22Rv1 (cell line): ENCODE measurements around the gene COL16A1.

ENCODE experiments used
- ZFX ChIP-seq: fragments of 450-650 bp; IDR thresholded peaks from 2 replicates; pipeline ENCODE4 v1.6.1; 2017; ENCODE audit warnings: antibody characterized with exemption, borderline replicate concordance
- TF ChIP-seq, protein P1 (sequence below): fragments of 450-650 bp; IDR thresholded peaks from 2 replicates; pipeline ENCODE4 v1.5.1; 2017; ENCODE audit warnings: mild to moderate bottlenecking

DNA sequence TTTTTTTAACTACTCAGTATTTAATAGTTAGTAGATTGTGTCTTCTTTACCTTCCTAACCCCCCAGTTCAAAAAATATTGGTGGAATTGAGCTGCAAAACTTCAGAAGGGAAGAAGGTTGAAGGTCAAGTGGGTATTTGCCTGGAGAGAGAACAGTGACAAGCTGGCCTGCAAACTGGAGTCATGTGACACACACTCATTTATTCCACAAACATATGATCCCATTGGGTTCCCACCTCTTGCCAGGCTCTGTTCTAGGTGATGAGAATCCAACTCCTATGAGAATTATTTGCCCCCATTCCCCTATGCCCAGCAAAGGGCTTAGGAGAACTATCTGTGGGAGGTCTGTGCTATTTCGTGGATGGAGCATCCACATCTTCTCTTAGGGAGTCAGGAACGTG is 55.6 kb downstream of the COL16A1 start:
- TF ChIP-seq, protein P1, sequence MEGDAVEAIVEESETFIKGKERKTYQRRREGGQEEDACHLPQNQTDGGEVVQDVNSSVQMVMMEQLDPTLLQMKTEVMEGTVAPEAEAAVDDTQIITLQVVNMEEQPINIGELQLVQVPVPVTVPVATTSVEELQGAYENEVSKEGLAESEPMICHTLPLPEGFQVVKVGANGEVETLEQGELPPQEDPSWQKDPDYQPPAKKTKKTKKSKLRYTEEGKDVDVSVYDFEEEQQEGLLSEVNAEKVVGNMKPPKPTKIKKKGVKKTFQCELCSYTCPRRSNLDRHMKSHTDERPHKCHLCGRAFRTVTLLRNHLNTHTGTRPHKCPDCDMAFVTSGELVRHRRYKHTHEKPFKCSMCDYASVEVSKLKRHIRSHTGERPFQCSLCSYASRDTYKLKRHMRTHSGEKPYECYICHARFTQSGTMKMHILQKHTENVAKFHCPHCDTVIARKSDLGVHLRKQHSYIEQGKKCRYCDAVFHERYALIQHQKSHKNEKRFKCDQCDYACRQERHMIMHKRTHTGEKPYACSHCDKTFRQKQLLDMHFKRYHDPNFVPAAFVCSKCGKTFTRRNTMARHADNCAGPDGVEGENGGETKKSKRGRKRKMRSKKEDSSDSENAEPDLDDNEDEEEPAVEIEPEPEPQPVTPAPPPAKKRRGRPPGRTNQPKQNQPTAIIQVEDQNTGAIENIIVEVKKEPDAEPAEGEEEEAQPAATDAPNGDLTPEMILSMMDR = no peak
- no peak for TF ChIP-seq ZFX
